AG20443 (cell line): Measurements from ENCODE around the gene NPIPA7.
"Not testable (repeated sequence)": the region's sequence is repeated elsewhere in the genome, so short reads cannot be mapped to it uniquely, and the experiment has no call there.

ENCODE experiments used
- DNase-seq: peaks from one replicate; pipeline ENCODE4 v3.0.0; 2012; ENCODE audit warnings: low spot score, mixed read lengths

NPIPA7 gene

GRCh38 chr16:16420515-16420914, 41.6 kb downstream of the NPIPA7 start:
- DNase-seq, result not testable (repeated sequence)

- DNase-seq, result not testable (repeated sequence)
Measured at GRCh38 chr16:16425146-16425545, 46.2 kb downstream of the NPIPA7 start.

- DNase-seq, result not testable (repeated sequence)
Measured at GRCh38 chr16:16431135-16431534, 52.2 kb downstream of the NPIPA7 start.

- not testable (repeated sequence) for DNase-seq
Measured at GRCh38 chr16:16434711-16435110, 55.8 kb downstream of the NPIPA7 start.

- not testable (repeated sequence) for DNase-seq
Measured at GRCh38 chr16:16441401-16441800, 62.5 kb downstream of the NPIPA7 start.
